HUES64 (cell line): Measurements from ENCODE around the gene ATRAID.

ENCODE experiments used
- H3K27ac ChIP-seq: 2 replicates; pipeline ENCODE4 v1.7.0; 2013; ENCODE audit warnings: low read depth, low read length, inconsistent platforms
- H3K27me3 ChIP-seq: 2 replicates; pipeline ENCODE4 v1.6.1; 2013; ENCODE audit warnings: mild to moderate bottlenecking, low read length; ENCODE audit not compliant: insufficient read depth
- H3K36me3 ChIP-seq: 2 replicates; pipeline ENCODE4 v1.6.1; 2013; ENCODE audit warnings: mild to moderate bottlenecking, low read length; ENCODE audit not compliant: insufficient read depth
- H3K4me1 ChIP-seq: 2 replicates; pipeline ENCODE4 v1.6.1; 2013; ENCODE audit warnings: mild to moderate bottlenecking, low read length, moderate library complexity; ENCODE audit not compliant: insufficient read depth
- H3K4me3 ChIP-seq: 2 replicates; pipeline ENCODE4 v1.5.1; 2013; ENCODE audit warnings: mild to moderate bottlenecking, low read length, moderate library complexity
- H3K9ac ChIP-seq: 2 replicates; pipeline ENCODE4 v1.6.1; 2013; ENCODE audit warnings: mild to moderate bottlenecking, low read depth, low read length
- H3K9me3 ChIP-seq: 2 replicates; pipeline ENCODE4 v1.6.1; 2013; ENCODE audit warnings: low read depth, low read length; ENCODE audit not compliant: insufficient read depth
- WGBS: fragments of 150-250, 120-280 bp; methylation state at CpG from one replicate; pipeline ENCODE4 v1.1.7; 2013; ENCODE audit warnings: missing lambda C conversion rate; 5-methylcytosine and 5-hydroxymethylcytosine counted together

ATRAID gene

DNA sequence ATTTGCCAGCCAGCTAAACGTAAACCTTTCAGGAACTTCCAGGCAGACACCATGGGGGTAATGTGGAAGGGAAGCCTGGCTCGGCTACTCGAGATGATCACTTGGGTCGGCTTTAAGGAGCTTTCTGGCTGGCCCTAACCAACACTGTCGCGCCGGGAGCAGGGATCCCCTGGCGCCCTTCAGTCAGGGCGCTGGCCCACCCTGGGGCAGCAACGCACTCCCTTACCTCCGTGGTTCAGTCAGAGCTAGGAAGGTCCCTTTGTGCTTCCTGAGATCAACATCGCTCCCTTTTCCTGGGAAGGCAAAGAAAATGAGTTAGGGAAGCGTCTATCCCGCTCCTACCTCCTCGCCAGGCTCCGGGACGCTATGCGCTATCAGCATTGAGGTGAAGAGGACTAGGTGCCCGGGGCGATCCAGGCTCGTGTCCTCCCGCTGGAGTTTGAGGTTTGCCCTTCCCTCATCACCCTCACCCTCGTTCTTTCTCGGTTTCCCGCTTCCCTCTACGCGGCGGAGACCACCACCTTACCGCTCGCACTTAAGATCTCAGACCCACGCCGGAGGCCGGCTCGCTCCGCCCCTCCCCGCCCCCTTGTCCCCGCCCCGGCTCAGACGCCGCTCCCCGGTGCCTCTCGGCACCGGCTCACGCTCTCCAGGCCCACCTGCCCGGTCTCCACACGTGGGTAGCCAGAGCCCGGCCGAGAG, 449 bp upstream of the ATRAID start:
- Histone ChIP-seq H3K9me3 (no peaks in the 10 kb centered on the region), H3K36me3 (peaks cover 62% of the 10 kb centered on the region), H3K4me3 (peak overlapping the region; percentile 98), H3K4me1 (peaks cover 7% of the 10 kb centered on the region; the same call in 1 of the 2 replicates), H3K27me3 (no peaks in the 10 kb centered on the region), H3K27ac (peak overlapping the region; percentile 84), H3K9ac (peak overlapping the region; percentile 87)
- 1% methylated on average over 48 of the region's 48 CpGs for WGBS

DNA sequence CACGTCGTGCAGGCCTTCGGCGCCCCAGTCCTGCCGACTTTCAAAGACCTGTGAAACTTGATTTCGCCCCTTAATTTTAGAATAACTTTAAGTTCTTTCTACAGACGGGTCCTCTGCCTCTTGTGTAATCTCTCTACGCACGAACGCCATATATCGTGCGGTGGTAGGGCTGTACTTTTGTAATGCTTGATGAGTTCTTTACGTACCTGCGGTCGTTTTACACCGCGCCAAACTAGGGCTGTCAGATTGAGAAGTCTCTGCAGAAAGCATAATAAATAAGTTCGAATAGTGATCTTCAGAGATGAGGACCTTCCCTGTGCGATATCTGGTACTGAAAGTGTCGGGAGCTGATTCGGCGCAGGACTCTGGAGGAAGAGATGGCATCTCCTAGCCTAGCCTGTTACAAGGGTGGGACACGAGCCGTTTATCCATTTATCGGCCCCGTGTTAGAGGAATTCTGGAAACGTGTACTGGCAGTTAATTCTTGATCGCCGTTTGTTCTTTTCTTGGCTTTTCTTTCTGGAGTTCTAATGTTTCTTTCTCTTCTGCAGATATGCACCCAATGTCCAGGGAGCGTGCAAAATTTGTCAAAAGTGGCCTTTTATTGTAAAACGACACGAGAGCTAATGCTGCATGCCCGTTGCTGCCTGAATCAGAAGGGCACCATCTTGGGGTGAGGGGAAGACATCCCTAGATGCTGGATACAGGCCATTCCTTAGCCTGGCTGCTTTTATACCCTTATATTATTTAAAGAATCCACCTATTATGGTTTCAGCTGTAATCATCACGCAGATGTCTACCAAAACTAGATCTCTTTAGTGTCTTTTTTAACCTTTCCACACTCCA, 1.0 kb downstream of the ATRAID start:
- Histone ChIP-seq H3K27me3 (no peaks in the 10 kb centered on the region), H3K27ac (peak overlapping the region; percentile 97), H3K36me3 (peaks cover 52% of the 10 kb centered on the region), H3K9ac (peak overlapping the region; percentile 99), H3K4me1 (peaks cover 12% of the 10 kb centered on the region; the same call in 1 of the 2 replicates), H3K4me3 (peak overlapping the region; percentile 98), H3K9me3 (no peaks in the 10 kb centered on the region)
- WGBS, result 13% methylated on average over 34 of the region's 34 CpGs

DNA sequence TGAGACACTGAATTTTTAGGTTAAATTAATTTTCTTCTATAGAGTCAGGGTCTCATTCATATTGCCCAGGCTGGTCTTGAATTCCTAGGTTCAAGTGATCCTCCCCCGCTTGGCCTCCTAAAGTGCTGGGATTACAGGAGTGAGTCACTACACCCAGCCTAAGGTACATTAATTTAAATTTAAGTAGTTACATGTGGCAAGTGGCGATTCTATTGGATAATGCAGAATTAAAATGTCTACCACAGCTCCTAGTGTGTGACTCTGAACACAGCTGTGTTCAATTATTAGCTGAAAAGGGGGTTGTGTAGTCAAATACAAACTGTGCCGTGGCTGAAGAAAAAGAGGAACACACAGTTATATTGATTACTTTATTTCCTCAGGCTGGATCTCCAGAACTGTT, 3.1 kb downstream of the ATRAID start:
- Histone ChIP-seq H3K4me3 (no peak overlapping the region), H3K9me3 (no peaks in the 10 kb centered on the region), H3K27me3 (no peaks in the 10 kb centered on the region), H3K9ac (no peak overlapping the region), H3K36me3 (peaks cover 51% of the 10 kb centered on the region), H3K27ac (no peak overlapping the region), H3K4me1 (peaks cover 23% of the 10 kb centered on the region; the same call in 1 of the 2 replicates)
- WGBS, result 96% methylated on average over 3 of the region's 3 CpGs

DNA sequence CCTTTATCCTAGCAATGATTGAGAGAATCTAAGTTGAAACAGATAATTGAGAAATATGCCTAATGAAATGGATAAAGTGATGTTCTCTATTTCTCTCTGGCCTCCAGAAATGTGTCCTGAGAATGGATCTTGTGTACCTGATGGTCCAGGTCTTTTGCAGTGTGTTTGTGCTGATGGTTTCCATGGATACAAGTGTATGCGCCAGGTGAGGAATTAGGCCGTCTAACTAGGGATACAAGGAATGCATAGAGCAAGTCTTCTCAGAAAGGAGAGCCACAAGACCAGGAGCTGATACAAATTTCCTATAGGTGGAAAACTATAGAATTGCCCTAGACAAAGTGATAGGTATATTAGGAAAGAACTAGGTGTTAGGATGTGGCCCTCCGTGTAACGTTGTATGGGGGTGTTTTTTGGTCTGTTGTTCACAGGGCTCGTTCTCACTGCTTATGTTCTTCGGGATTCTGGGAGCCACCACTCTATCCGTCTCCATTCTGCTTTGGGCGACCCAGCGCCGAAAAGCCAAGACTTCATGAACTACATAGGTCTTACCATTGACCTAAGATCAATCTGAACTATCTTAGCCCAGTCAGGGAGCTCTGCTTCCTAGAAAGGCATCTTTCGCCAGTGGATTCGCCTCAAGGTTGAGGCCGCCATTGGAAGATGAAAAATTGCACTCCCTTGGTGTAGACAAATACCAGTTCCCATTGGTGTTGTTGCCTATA, 4.7 kb downstream of the ATRAID start:
- Histone ChIP-seq H3K4me1 (peaks cover 23% of the 10 kb centered on the region; the same call in 1 of the 2 replicates), H3K36me3 (peaks cover 62% of the 10 kb centered on the region), H3K27me3 (no peaks in the 10 kb centered on the region), H3K9me3 (no peaks in the 10 kb centered on the region), H3K27ac (peak overlapping the region; percentile 61), H3K9ac (peak overlapping the region; percentile 52), H3K4me3 (peak overlapping the region; percentile 91)
- WGBS, result 91% methylated on average over 13 of the region's 13 CpGs

DNA sequence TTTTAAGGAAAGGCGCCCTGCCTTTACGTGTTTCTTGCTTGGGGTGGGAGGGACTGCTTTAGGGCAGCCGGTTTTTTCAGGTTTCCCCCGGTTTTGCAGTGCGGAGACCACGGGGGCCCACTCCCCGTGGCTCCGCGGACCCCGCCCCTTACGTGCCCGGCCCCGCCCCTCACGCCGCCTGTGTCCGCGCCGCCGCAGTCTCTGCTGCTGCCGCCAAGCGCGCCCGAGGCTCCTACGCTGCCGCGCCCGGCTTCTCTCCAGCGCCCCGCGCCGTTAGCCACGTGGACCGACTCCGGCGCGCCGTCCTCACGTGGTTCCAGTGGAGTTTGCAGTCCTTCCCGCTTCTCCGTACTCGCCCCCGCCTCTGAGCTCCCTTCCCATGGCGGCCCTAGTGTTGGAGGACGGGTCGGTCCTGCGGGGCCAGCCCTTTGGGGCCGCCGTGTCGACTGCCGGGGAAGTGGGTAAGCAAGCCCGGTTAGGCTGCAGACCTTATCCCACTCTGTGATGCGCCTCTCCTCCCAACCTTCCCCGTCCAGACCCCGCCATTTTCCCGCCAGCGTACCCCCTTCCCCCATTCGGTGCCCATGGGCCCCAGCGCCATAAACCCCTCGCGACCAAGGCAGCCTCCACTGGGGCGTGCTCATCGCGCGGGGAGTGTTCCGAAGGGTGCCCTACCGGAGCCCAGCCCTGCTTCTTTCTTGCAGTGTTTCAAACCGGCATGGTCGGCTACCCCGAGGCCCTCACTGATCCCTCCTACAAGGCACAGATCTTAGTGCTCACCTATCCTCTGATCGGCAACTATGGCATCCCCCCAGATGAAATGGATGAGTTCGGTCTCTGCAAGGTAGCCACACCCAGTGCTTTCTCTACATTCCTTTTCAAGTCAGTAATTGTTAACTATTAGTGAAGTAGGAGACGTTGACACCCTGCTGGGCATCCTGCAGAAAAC, 5.6 kb downstream of the ATRAID start, which contains the start of gene CAD:
TSS of gene CAD (plus strand) at position 197 of the 949 bp plus-strand sequence. CDS start at position 380, 183 bp downstream.
- Histone ChIP-seq H3K9me3 (no peaks in the 10 kb centered on the region), H3K9ac (peak within 1 kb of the TSS; percentile 100), H3K4me1 (peaks cover 23% of the 10 kb centered on the region; the same call in 1 of the 2 replicates), H3K27ac (peak within 1 kb of the TSS; percentile 97), H3K36me3 (peaks cover 71% of the 10 kb centered on the region), H3K4me3 (peak within 1 kb of the TSS; percentile 91), H3K27me3 (no peaks in the 10 kb centered on the region)
- WGBS, result 1% methylated on average over 72 of the region's 72 CpGs

DNA sequence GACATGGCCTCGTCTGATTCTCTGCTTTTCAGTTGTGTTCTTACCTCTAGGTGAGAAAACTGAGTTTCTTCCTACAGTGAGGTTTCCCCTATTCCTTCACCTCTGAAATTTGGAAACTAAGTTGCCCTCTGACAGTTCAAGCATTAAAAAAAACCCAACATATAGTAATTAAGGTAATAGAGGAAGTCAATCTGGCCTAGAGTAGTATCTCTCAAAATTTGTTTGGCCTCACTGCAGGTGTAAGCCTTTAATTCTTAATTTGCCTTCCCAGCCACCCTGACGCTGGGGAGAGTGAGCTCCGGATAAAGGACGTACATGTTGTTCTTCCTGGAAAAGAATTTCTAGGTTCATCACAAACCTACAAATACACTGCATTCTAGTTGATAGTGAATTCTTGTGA, 6.8 kb downstream of the ATRAID start:
- 95% methylated on average over 4 of the region's 4 CpGs for WGBS
- H3K27ac ChIP-seq, result no peak overlapping the region
- H3K36me3 ChIP-seq, result peaks cover 78% of the 10 kb centered on the region
- H3K4me1 ChIP-seq, result peaks cover 17% of the 10 kb centered on the region; the same call in 1 of the 2 replicates
- peak overlapping the region; percentile 100; the same call in 1 of the 2 replicates for H3K9ac ChIP-seq
- H3K27me3 ChIP-seq, result no peaks in the 10 kb centered on the region
- H3K9me3 ChIP-seq, result no peaks in the 10 kb centered on the region
- H3K4me3 ChIP-seq, result peak overlapping the region; percentile 91

DNA sequence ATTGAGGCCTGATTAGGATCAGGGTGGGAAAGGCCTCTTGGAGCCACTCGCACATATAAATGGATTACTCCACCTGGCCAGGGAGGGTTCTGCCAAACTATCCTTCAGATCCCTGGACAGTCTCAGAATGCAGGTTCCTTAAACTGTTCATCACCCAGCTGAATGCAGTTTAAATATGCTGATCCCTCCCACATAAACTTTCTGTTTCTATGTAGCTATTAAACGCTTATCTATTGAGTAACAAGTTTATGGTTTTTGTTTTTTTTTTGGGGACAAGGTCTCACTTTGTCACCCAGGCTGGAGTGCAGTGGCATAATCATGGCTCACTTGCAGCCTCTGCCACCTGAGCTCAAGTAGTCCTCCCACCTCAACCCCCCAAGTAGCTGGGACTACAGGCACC, 7.2 kb downstream of the ATRAID start:
- Histone ChIP-seq H3K9ac (no peak overlapping the region), H3K27me3 (no peaks in the 10 kb centered on the region), H3K27ac (no peak overlapping the region), H3K36me3 (peaks cover 80% of the 10 kb centered on the region), H3K4me3 (no peak overlapping the region), H3K4me1 (peaks cover 17% of the 10 kb centered on the region; the same call in 1 of the 2 replicates), H3K9me3 (no peaks in the 10 kb centered on the region)
- 98% methylated on average over 2 of the region's 2 CpGs for WGBS

DNA sequence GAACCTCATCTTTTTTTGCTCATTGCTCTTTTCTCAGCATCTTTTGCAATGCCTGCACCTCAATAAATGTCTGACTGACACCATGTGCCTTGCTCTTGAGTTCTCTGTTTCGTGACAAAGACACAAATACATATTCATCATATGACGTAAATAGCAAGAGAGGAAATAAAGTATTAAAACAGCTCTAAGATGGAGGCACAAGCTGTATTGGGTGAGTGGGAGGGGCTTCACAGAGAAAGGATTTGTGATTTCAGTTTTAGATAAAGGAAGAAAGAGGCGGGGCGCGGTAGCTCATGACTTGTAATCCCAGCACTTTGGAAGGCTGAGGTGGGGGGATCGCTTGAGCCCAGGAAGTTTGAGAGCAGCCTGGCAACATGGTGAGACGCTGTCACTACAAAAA, 8.2 kb downstream of the ATRAID start:
- H3K36me3 ChIP-seq, result peaks cover 85% of the 10 kb centered on the region
- H3K9me3 ChIP-seq, result no peaks in the 10 kb centered on the region
- H3K9ac ChIP-seq, result no peak overlapping the region
- 90% methylated on average over 6 of the region's 7 CpGs for WGBS
- no peak overlapping the region for H3K4me3 ChIP-seq
- H3K27ac ChIP-seq, result no peak overlapping the region
- no peaks in the 10 kb centered on the region for H3K27me3 ChIP-seq
- H3K4me1 ChIP-seq, result peaks cover 17% of the 10 kb centered on the region; the same call in 1 of the 2 replicates

DNA sequence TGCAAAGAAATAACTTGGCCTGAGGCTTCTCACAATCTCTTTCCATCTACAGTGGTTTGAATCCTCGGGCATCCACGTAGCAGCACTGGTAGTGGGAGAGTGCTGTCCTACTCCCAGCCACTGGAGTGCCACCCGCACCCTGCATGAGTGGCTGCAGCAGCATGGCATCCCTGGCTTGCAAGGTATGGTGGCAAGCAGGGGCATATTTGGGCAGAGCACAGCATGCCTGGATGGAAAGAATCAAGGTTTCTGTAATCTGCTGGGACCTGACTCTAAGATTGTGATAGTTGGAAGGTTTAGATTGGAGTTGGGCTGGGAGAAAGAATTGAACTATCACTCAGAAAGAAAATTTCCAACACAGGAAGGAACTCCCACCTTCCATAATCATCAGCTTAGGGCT, 9.3 kb downstream of the ATRAID start:
- Histone ChIP-seq H3K36me3 (peaks cover 86% of the 10 kb centered on the region), H3K9ac (no peak overlapping the region)
- WGBS, result 90% methylated on average over 3 of the region's 3 CpGs

DNA sequence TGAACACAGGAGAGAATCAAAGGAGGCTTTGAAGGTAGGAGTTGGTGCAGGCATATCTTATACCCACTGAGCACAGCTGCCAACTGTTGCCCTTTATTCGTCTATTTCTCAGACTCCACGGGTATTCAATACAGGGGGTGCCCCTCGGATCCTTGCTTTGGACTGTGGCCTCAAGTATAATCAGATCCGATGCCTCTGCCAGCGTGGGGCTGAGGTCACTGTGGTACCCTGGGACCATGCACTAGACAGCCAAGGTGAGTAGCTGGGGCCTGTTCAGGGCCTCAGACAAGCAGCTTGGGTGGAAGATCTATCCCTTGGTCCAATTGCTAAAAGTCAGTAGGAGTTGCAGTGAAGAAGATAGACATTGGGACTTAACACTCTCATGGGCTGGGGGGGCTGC, 10.6 kb downstream of the ATRAID start:
- Histone ChIP-seq H3K27me3 (no peaks in the 10 kb centered on the region), H3K9ac (no peak overlapping the region), H3K4me3 (no peak overlapping the region), H3K27ac (no peak overlapping the region), H3K36me3 (peaks cover 91% of the 10 kb centered on the region), H3K9me3 (no peaks in the 10 kb centered on the region), H3K4me1 (peaks cover 11% of the 10 kb centered on the region; the same call in 1 of the 2 replicates)
- WGBS, result 96% methylated on average over 5 of the region's 5 CpGs

More for the DNA sequence above, 9.3 kb downstream of the ATRAID start:
- Histone ChIP-seq H3K27ac (no peak overlapping the region), H3K9me3 (no peaks in the 10 kb centered on the region), H3K4me1 (peaks cover 17% of the 10 kb centered on the region; the same call in 1 of the 2 replicates), H3K4me3 (no peak overlapping the region), H3K27me3 (no peaks in the 10 kb centered on the region)
